ENCODE data around the gene YTHDC2.

- TF ChIP-seq, protein P1, sequence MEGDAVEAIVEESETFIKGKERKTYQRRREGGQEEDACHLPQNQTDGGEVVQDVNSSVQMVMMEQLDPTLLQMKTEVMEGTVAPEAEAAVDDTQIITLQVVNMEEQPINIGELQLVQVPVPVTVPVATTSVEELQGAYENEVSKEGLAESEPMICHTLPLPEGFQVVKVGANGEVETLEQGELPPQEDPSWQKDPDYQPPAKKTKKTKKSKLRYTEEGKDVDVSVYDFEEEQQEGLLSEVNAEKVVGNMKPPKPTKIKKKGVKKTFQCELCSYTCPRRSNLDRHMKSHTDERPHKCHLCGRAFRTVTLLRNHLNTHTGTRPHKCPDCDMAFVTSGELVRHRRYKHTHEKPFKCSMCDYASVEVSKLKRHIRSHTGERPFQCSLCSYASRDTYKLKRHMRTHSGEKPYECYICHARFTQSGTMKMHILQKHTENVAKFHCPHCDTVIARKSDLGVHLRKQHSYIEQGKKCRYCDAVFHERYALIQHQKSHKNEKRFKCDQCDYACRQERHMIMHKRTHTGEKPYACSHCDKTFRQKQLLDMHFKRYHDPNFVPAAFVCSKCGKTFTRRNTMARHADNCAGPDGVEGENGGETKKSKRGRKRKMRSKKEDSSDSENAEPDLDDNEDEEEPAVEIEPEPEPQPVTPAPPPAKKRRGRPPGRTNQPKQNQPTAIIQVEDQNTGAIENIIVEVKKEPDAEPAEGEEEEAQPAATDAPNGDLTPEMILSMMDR (IDR thresholded peaks at IDR 0.05; ENCODE audit: low read length): no peak
- TF ChIP-seq EZH2 (IDR thresholded peaks at IDR 0.05; ENCODE audit: borderline replicate concordance, low read length): no peak
Observed at GRCh38 chr5:113520429-113520828, 6.9 kb downstream of the YTHDC2 start.

Data from OCI-LY1 (cell line).